ENCODE data around the gene CACNA1B. TPM values are rescaled to one million over a fixed set of nuclear protein-coding genes. Genes with fewer than 3 reads are reported as not detected.
A peak's percentile ranks its signal among the peaks of the same experiment; 100 is the strongest.

The CACNA1B gene
- total and polyA plus RNA-seq, 8 donors, result 0.03 to 2.2 (median 0.51) TPM; not detected in 2

DNA sequence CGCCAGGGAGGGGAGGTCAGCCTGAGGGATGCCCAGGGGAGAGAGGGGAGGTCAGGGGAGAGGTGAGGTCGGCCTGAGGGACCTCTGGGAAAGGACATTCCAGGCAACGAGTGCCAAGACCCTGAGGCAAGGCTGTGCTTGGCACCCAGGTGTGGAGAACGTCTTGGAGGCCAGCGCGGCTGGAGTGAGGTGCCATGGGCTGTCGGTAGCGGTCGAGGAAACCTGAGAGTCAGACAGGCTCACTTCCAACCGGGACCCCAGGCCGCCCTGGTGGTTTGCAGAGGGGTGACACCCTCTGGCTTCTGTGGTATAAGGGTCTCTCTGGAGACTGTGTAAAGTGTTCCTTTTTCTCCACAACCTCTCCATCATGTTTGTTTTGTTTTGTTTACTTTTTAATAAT lies 82.9 kb downstream of the CACNA1B start:
- no peak for TF ChIP-seq POLR2AphosphoS5 (IDR thresholded peaks at IDR 0.05)
- no peak for TF ChIP-seq EP300 (IDR thresholded peaks at IDR 0.05)
- TF ChIP-seq CTCF (IDR thresholded peaks at IDR 0.05), result no peak
- no peak for TF ChIP-seq POLR2A (IDR thresholded peaks at IDR 0.05)
- WGBS, 5 donors, result 65 to 73% (median 71%) methylated on average over 11 of the region's 11 CpGs

GRCh38 chr9:137963525-137963924 lies 85.9 kb downstream of the CACNA1B start:
- Histone ChIP-seq H3K36me3 (no peaks in the 10 kb centered on the region), H3K9me3 (peaks cover 0 to 4% (median 2%) of the 10 kb centered on the region in 4 donors), H3K4me3 (no peak overlapping the region), H3K27me3 (no peaks in the 10 kb centered on the region), H3K27ac (no peak overlapping the region), H3K4me1 (no peaks in the 10 kb centered on the region)
- intact Hi-C loops (cut with DNase I; ENCODE audit: low total_unique reads), result no loop called here
- DNase-seq, result no peak
- TF ChIP-seq CTCF (IDR thresholded peaks at IDR 0.05) (no peak), EP300 (IDR thresholded peaks at IDR 0.05) (no peak), POLR2A (IDR thresholded peaks at IDR 0.05) (no peak), POLR2AphosphoS5 (IDR thresholded peaks at IDR 0.05) (no peak)
- 85 to 92% (median 88%) methylated on average over 6 of the region's 6 CpGs for WGBS, 5 donors

More for the DNA sequence above, 82.9 kb downstream of the CACNA1B start:
- peak in 1 of 2 donors; percentile 23 for DNase-seq
- intact Hi-C loops (cut with DNase I; ENCODE audit: low total_unique reads), result no loop called here
- Histone ChIP-seq H3K27me3 (no peaks in the 10 kb centered on the region), H3K4me1 (no peaks in the 10 kb centered on the region), H3K9me3 (peaks cover 0 to 4% (median 2%) of the 10 kb centered on the region in 4 donors), H3K4me3 (no peak overlapping the region), H3K36me3 (no peaks in the 10 kb centered on the region), H3K27ac (no peak overlapping the region)

- WGBS, 5 donors, result 87 to 92% (median 91%) methylated on average over 9 of the region's 9 CpGs
- intact Hi-C loops (cut with DNase I; ENCODE audit: low total_unique reads), result no loop called here
- DNase-seq, result peak in 1 of 2 donors; percentile 17
- Histone ChIP-seq H3K36me3 (no peaks in the 10 kb centered on the region), H3K4me1 (no peaks in the 10 kb centered on the region), H3K9me3 (peaks cover 0 to 4% (median 2%) of the 10 kb centered on the region in 4 donors), H3K4me3 (no peak overlapping the region), H3K27me3 (peaks cover 0 to 8% (median 0%) of the 10 kb centered on the region in 3 donors), H3K27ac (no peak overlapping the region)
- TF ChIP-seq EP300 (IDR thresholded peaks at IDR 0.05) (no peak), POLR2AphosphoS5 (IDR thresholded peaks at IDR 0.05) (no peak), CTCF (IDR thresholded peaks at IDR 0.05) (no peak), POLR2A (IDR thresholded peaks at IDR 0.05) (no peak)
Measured at GRCh38 chr9:137965177-137965795, 87.7 kb downstream of the CACNA1B start.

- TF ChIP-seq EP300 (IDR thresholded peaks at IDR 0.05) (no peak), POLR2AphosphoS5 (IDR thresholded peaks at IDR 0.05) (no peak), CTCF (IDR thresholded peaks at IDR 0.05) (no peak), POLR2A (IDR thresholded peaks at IDR 0.05) (no peak)
- peak in 1 of 2 donors; percentile 11 for DNase-seq
- Histone ChIP-seq H3K4me1 (no peaks in the 10 kb centered on the region), H3K36me3 (no peaks in the 10 kb centered on the region), H3K4me3 (no peak overlapping the region), H3K9me3 (peaks cover 0 to 4% (median 2%) of the 10 kb centered on the region in 4 donors), H3K27me3 (peaks cover 0 to 28% (median 0%) of the 10 kb centered on the region in 3 donors), H3K27ac (no peak overlapping the region)
- WGBS, 5 donors, result 62 to 76% (median 72%) methylated on average over 17 of the region's 17 CpGs
- intact Hi-C loops (cut with DNase I; ENCODE audit: low total_unique reads), result no loop called here
Measured at GRCh38 chr9:137967280-137967953, 89.8 kb downstream of the CACNA1B start.
